Endothelial cell of umbilical vein (primary cell): ENCODE data around the gene ABR. TPM values are rescaled to one million over a fixed set of nuclear protein-coding genes. Genes with fewer than 3 reads are reported as not detected.

Experiments used
- BruUV-seq: library from RNA; stranded (reverse); fragments of 400-500 nt; replicated peaks from 2 replicates; lab custom pipeline; 2021; lab: Mats Ljungman, UMichigan
- CTCF ChIA-PET: fragments of 300-600, 350-600 bp; sonication (Branson Sonifier 250); formaldehyde crosslinking; loops from one replicate; lab custom pipeline; 2021; ENCODE audit warnings: antibody characterized with exemption, inconsistent platforms; lab: Charles Lee
- POLR2A ChIA-PET: fragments of 300-600, 350-600 bp; sonication (Branson Sonifier 250); formaldehyde crosslinking; loops from one replicate; lab custom pipeline; 2021; ENCODE audit warnings: antibody characterized with exemption, inconsistent platforms; lab: Charles Lee
- DNase-seq: peaks from one replicate; pipeline ENCODE4 v3.0.0-alpha.2; 2011; ENCODE audit warnings: low read depth, low spot score
- FAIRE-seq: peaks from 2 replicates; lab custom pipeline; 2011; peaks lifted over from hg19 to GRCh38; lab: Jason Lieb, UNC
- H2AFZ ChIP-seq: 2 replicates; pipeline ENCODE4 v1.6.0; 2012; ENCODE audit warnings: low read depth, low read length, control low read depth, inconsistent platforms
- H3K27ac ChIP-seq: 2 replicates; pipeline ENCODE4 v1.5.1; 2011; ENCODE audit warnings: low read depth, mild to moderate bottlenecking, control low read depth, low read length, moderate library complexity; ENCODE audit not compliant: insufficient read depth
- H3K27me3 ChIP-seq, 2 experiments: 2 replicates each; pipeline versions ENCODE4 v1.6.0 to v1.6.1; 2011; ENCODE audit warnings: low read length in 2 of 2, mixed read lengths in 1 of 2; ENCODE audit not compliant: control insufficient read depth in 2 of 2, insufficient read depth in 2 of 2
- H3K36me3 ChIP-seq, 2 experiments: 2 replicates in 1 of 2; 3 replicates in 1 of 2; pipeline ENCODE4 v1.5.1; 2011; ENCODE audit warnings: low read length in 2 of 2, mild to moderate bottlenecking in 1 of 2, moderate library complexity in 1 of 2; ENCODE audit not compliant: control insufficient read depth in 2 of 2, insufficient read depth in 2 of 2; ENCODE audit errors: extremely low read depth in 1 of 2
- H3K4me1 ChIP-seq: 3 replicates; pipeline ENCODE4 v1.5.1; 2011; ENCODE audit warnings: mild to moderate bottlenecking, low read length; ENCODE audit not compliant: control insufficient read depth, insufficient read depth; ENCODE audit errors: extremely low read depth
- H3K4me2 ChIP-seq: 2 replicates; pipeline ENCODE4 v1.6.1; 2011; ENCODE audit warnings: low read length, control low read depth, mixed read lengths; ENCODE audit not compliant: insufficient read depth
- H3K4me3 ChIP-seq, 3 experiments: fragments of 200-600 bp in 1 of 3; sonication (generic), shearing (Covaris generic) in 1 of 3; replicated peaks in 1 of 3; 2 replicates each; pipeline ENCODE4 v1.5.1; 2011 to 2016; ENCODE audit warnings: control low read depth in 3 of 3, low read length in 3 of 3, mild to moderate bottlenecking in 2 of 3, inconsistent platforms in 1 of 3, low read depth in 1 of 3, moderate library complexity in 1 of 3; ENCODE audit not compliant: insufficient read depth in 1 of 3
- H3K79me2 ChIP-seq: 2 replicates; pipeline ENCODE4 v1.6.0; 2012; ENCODE audit warnings: low read length, inconsistent platforms; ENCODE audit not compliant: control insufficient read depth, insufficient read depth
- H3K9ac ChIP-seq: replicated peaks from 2 replicates; pipeline ENCODE3; 2011; ENCODE audit warnings: low read length, control low read depth; ENCODE audit not compliant: insufficient read depth; ENCODE audit errors: extremely low read depth
- H3K9me1 ChIP-seq: replicated peaks from 3 replicates; pipeline ENCODE4 v1.6.0; 2011; ENCODE audit warnings: mild to moderate bottlenecking, low read length; ENCODE audit not compliant: control insufficient read depth, insufficient read depth; ENCODE audit errors: extremely low read depth
- H3K9me3 ChIP-seq: replicated peaks from 2 replicates; pipeline ENCODE4 v1.5.1; 2012; ENCODE audit warnings: low read length, inconsistent platforms; ENCODE audit not compliant: control insufficient read depth, insufficient read depth
- H4K20me1 ChIP-seq: replicated peaks from 2 replicates; pipeline ENCODE3; 2011; ENCODE audit warnings: mild to moderate bottlenecking, low read length; ENCODE audit not compliant: control insufficient read depth, insufficient read depth; ENCODE audit errors: extremely low read depth
- CTCF ChIP-seq, 2 donors: IDR thresholded peaks; 1 replicate in 1 of 2; 2 replicates in 1 of 2; pipeline ENCODE4 v1.5.1; 2011; ENCODE audit warnings: low read length in 2 of 2, mild to moderate bottlenecking in 2 of 2, moderate library complexity in 2 of 2, control low read depth in 1 of 2, inconsistent platforms in 1 of 2, low read depth in 1 of 2; ENCODE audit not compliant: insufficient read depth in 1 of 2; ENCODE audit errors: extremely low read depth in 1 of 2
- EZH2 ChIP-seq: IDR thresholded peaks from 2 replicates; pipeline ENCODE4 v1.6.1; 2012; ENCODE audit warnings: borderline replicate concordance, low read depth, mild to moderate bottlenecking, moderate library complexity, low read length, inconsistent platforms; ENCODE audit not compliant: severe bottlenecking
- FOS ChIP-seq: IDR thresholded peaks from 2 replicates; pipeline ENCODE4 v1.6.1; 2011; ENCODE audit warnings: mild to moderate bottlenecking, low read length, moderate library complexity, borderline replicate concordance; ENCODE audit not compliant: insufficient read depth
- GATA2 ChIP-seq: IDR thresholded peaks from 2 replicates; pipeline ENCODE4 v1.7.0; 2011; ENCODE audit warnings: low read depth, mild to moderate bottlenecking, moderate library complexity, mixed read lengths, low read length; ENCODE audit not compliant: insufficient read length, insufficient read depth
- POLR2A ChIP-seq: IDR thresholded peaks from 2 replicates; pipeline ENCODE4 v1.6.1; 2012; ENCODE audit warnings: low read depth, mild to moderate bottlenecking, control low read depth, low read length
- POLR2AphosphoS5 ChIP-seq: IDR thresholded peaks from 2 replicates; pipeline ENCODE4 v1.6.1; 2012; ENCODE audit warnings: low read depth, mild to moderate bottlenecking, control low read depth, low read length, moderate library complexity; ENCODE audit not compliant: insufficient read depth
- dilution Hi-C: fragments of 300-500 bp; cut with MboI; formaldehyde crosslinking; loops from one replicate; pipeline ENCODE4 v1.15.0; 2019; ENCODE audit warnings: low sequenced_read_pairs; ENCODE audit not compliant: extremely low pct_ligation_motif_present
- intact Hi-C: fragments of 100-400 bp; cut with micrococcal nuclease; formaldehyde crosslinking; loops from one replicate; pipeline ENCODE4 v1.10.0; 2022
- polyA plus RNA-seq, 4 experiments: library from polyadenylated mRNA; depleted of rRNA in 3 of 4; stranded (reverse) in 3 of 4; unstranded in 1 of 4; fragments of >200 nt; gene quantifications; 2 replicates each; pipeline versions ENCODE4 v1.2.1 to v1.2.3, GENCODE V29; 2011 to 2012; ENCODE audit warnings: missing spikeins in 1 of 4
- total RNA-seq: library from RNA; stranded (reverse); gene quantifications from 2 replicates; pipeline ENCODE4 v1.2.3, GENCODE V29; 2021

The ABR gene
- total and polyA plus RNA-seq, 2 donors (not counting 3 experiments of a cell fraction or from before 2014, with no cell fraction given), result 83.5 to 96.8 TPM

GRCh38 chr17:979539-980405 lies 200.0 kb downstream of the ABR start, which contains the start of gene NXN:
Gene NXN (minus strand): TSS chr17:979776.
- no TSS peak for BruUV-seq
- ChIA-PET CTCF (interaction anchor here (0.6 to 7.8 kb wide), 35 partner anchors 11 to 835 kb away, joined by 3 to 341 read pairs (median 4); partner anchors contain the start of genes GEMIN4, GLOD4 and TIMM22), POLR2A (interaction anchor here (0.7 to 0.9 kb wide), 3 partner anchors 100 to 182 kb away, joined by 3 read pairs; no protein-coding TSS in a partner anchor)
- peaks cover 21% of the 10 kb centered on the region for H3K4me1 ChIP-seq
- FAIRE-seq (peak; percentile 56), DNase-seq (peak; percentile 80)
- peaks cover 17% of the 10 kb centered on the region for H3K79me2 ChIP-seq
- H3K9me1 ChIP-seq, result no peaks in the 10 kb centered on the region
- TF ChIP-seq CTCF (IDR thresholded peaks at IDR 0.05; ENCODE audit: extremely low read depth in 1 of 2, insufficient read depth in 1 of 2, low read depth in 1 of 2, low read length in 2 of 2) (peak in 1 of 2 donors; percentile 45), EZH2 (no peak), POLR2A (peak; percentile 82), FOS (no peak), GATA2 (no peak), POLR2AphosphoS5 (peak; percentile 71)
- H3K4me3 ChIP-seq, result peak within 1 kb of the TSS; percentile 84 to 93 (median 91)
- dilution Hi-C loops (loop anchor here (25.0 kb wide), 1 partner anchor 192 kb away; the partner anchor contains the start of genes GLOD4 and MRM3), intact Hi-C loops (loop anchor here (1.0 to 5.0 kb wide), 5 partner anchors 47 to 569 kb away; a partner anchor contains a TSS)
- H3K4me2 ChIP-seq, result peak within 1 kb of the TSS; percentile 99
- no peaks in the 10 kb centered on the region for H4K20me1 ChIP-seq
- H3K36me3 ChIP-seq, result no peaks in the 10 kb centered on the region
- no peaks in the 10 kb centered on the region for H3K9me3 ChIP-seq
- peak within 1 kb of the TSS; percentile 66 for H3K9ac ChIP-seq
- no peak within 1 kb of the TSS for H3K27ac ChIP-seq
- H3K27me3 ChIP-seq, result no peaks in the 10 kb centered on the region
- peak within 1 kb of the TSS; percentile 93 for H2AFZ ChIP-seq
